K562 (cell line): ENCODE results near the gene RIPOR1.

Experiments used
- GATAD2B ChIP-seq: fragments of 450-650 bp; IDR thresholded peaks from 2 replicates; pipeline ENCODE4 v1.6.1; 2017; ENCODE audit warnings: mild to moderate bottlenecking, borderline replicate concordance
- JUNB ChIP-seq: fragments of 450-650 bp; formaldehyde crosslinking; conservative IDR thresholded peaks from 2 replicates; pipeline ENCODE4 v1.4.0; 2020; ENCODE audit warnings: mild to moderate bottlenecking
- POLR2A ChIP-seq: fragments of 450-650 bp; conservative IDR thresholded peaks from 2 replicates; pipeline ENCODE4 v1.6.1; 2016
- TF ChIP-seq, protein P1 (sequence below), 3 experiments: IDR thresholded peaks in 2 of 3; conservative IDR thresholded peaks in 1 of 3; 2 replicates each; pipeline ENCODE4 v1.5.1; 2011 to 2012; ENCODE audit warnings: low read length in 3 of 3, mild to moderate bottlenecking in 3 of 3, control low read depth in 2 of 3, improper control_type of control experiment in 1 of 3, inconsistent platforms in 1 of 3, low read depth in 1 of 3, mixed read lengths in 1 of 3, moderate library complexity in 1 of 3; ENCODE audit not compliant: insufficient read depth in 2 of 3
- TF ChIP-seq, protein P2 (sequence below): sonication (generic); formaldehyde crosslinking; IDR thresholded peaks from 2 replicates; pipeline ENCODE4 v1.8.1; 2022; ENCODE audit warnings: missing genetic modification reagents

DNA sequence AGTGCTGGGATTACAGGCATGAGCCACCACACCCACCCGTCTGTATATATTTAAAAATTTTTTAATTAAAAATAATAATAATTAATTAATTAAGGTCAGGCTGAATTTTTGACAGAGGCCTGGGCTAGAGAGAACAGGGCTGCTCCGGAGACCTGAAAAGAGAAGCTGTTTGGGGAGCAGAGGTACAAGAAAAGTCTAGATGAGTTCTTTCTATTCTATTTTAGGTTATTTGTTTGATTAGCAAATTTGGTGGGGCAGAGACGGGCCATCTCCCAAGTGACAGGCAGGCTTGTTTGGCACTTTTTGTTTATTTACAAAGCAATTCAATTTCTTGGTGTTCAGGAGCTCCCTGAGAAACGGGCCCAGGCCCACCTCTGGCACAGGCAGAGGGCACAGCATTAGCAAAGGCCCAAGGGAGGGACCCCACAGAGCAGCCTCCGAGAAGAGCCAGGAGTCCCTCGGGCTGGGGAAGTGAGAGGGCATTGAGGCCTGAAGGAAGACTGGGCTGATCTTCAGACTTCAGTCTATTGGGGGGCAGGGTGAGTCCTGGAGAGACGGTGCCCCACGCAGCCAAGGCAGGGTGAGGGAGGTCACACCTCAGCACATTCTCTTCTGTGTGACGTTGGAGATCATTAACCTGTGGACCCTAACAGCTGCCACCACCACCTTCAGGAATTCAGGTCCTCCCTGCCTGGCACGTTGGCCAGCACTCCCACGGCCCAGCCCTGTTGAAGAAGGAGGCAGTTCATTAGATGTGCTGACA, 10.8 kb upstream of the RIPOR1 start:
- TF ChIP-seq JUNB (CRISPR knock-in tag) (no peak), POLR2A (no peak), GATAD2B (no peak)
- TF ChIP-seq, protein P1, sequence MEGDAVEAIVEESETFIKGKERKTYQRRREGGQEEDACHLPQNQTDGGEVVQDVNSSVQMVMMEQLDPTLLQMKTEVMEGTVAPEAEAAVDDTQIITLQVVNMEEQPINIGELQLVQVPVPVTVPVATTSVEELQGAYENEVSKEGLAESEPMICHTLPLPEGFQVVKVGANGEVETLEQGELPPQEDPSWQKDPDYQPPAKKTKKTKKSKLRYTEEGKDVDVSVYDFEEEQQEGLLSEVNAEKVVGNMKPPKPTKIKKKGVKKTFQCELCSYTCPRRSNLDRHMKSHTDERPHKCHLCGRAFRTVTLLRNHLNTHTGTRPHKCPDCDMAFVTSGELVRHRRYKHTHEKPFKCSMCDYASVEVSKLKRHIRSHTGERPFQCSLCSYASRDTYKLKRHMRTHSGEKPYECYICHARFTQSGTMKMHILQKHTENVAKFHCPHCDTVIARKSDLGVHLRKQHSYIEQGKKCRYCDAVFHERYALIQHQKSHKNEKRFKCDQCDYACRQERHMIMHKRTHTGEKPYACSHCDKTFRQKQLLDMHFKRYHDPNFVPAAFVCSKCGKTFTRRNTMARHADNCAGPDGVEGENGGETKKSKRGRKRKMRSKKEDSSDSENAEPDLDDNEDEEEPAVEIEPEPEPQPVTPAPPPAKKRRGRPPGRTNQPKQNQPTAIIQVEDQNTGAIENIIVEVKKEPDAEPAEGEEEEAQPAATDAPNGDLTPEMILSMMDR (IDR thresholded peaks at IDR 0.05 in 2 of 3, conservative IDR thresholded peaks at IDR 0.05 in 1 of 3; ENCODE audit: insufficient read depth in 2 of 3, low read depth in 1 of 3, low read length in 3 of 3): no peak
- TF ChIP-seq, protein P2, sequence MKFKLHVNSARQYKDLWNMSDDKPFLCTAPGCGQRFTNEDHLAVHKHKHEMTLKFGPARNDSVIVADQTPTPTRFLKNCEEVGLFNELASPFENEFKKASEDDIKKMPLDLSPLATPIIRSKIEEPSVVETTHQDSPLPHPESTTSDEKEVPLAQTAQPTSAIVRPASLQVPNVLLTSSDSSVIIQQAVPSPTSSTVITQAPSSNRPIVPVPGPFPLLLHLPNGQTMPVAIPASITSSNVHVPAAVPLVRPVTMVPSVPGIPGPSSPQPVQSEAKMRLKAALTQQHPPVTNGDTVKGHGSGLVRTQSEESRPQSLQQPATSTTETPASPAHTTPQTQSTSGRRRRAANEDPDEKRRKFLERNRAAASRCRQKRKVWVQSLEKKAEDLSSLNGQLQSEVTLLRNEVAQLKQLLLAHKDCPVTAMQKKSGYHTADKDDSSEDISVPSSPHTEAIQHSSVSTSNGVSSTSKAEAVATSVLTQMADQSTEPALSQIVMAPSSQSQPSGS (CRISPR knock-in tag): no peak
